PC-9 (cell line): Measurements from ENCODE around the gene ROR2. TPM values are rescaled to one million over a fixed set of nuclear protein-coding genes. Genes with fewer than 3 reads are reported as not detected.
"Not testable (repeated sequence)": the region's sequence is repeated elsewhere in the genome, so short reads cannot be mapped to it uniquely, and the experiment has no call there.

Experiments used
- BruUV-seq: library from RNA; stranded (reverse); fragments of 400-500 nt; replicated peaks from 2 replicates; lab custom pipeline; 2021; lab: Mats Ljungman, UMichigan
- CTCF ChIA-PET: fragments of 300-600 bp; sonication (Branson Sonifier 250); formaldehyde crosslinking; loops from one replicate; lab custom pipeline; 2022; ENCODE audit warnings: antibody characterized with exemption; lab: Charles Lee
- POLR2A ChIA-PET: fragments of 300-600 bp; sonication (Branson Sonifier 250); formaldehyde crosslinking; loops from one replicate; lab custom pipeline; 2022; ENCODE audit warnings: antibody characterized with exemption; ENCODE audit not compliant: unreplicated experiment; lab: Charles Lee
- DNase-seq, 2 experiments: peaks; one replicate each; pipeline versions ENCODE4 v3.0.0 to v3.0.0-alpha.2; 2015 to 2022; ENCODE audit warnings: mixed read lengths in 1 of 2
- H2AFZ ChIP-seq: fragments of 200-600 bp; sonication (generic); 2 replicates; pipeline ENCODE4 v1.8.1; 2017; ENCODE audit warnings: antibody characterized with exemption
- H3F3A ChIP-seq: fragments of 200-600 bp; sonication (generic); 2 replicates; pipeline ENCODE4 v1.8.1; 2017; ENCODE audit warnings: antibody characterized with exemption, mild to moderate bottlenecking, low read depth; ENCODE audit not compliant: insufficient read depth
- H3K27ac ChIP-seq: fragments of 200-600 bp; sonication (generic); 2 replicates; pipeline ENCODE4 v1.6.1; 2016; ENCODE audit warnings: mixed run types
- H3K27me3 ChIP-seq: fragments of 200-600 bp; sonication (generic); 2 replicates; pipeline ENCODE4 v1.6.1; 2016; ENCODE audit warnings: low read depth, mixed run types; ENCODE audit not compliant: insufficient read depth
- H3K36me3 ChIP-seq: fragments of 200-600 bp; sonication (generic); 2 replicates; pipeline ENCODE4 v1.6.1; 2016; ENCODE audit warnings: low read depth, mixed run types
- H3K4me1 ChIP-seq: fragments of 200-600 bp; sonication (generic); replicated peaks from 2 replicates; pipeline ENCODE4 v1.6.1; 2016; ENCODE audit warnings: mixed run types; ENCODE audit not compliant: insufficient read depth
- H3K4me2 ChIP-seq: fragments of 200-600 bp; sonication (generic); 2 replicates; pipeline ENCODE4 v1.6.1; 2017; ENCODE audit warnings: mixed run types
- H3K4me3 ChIP-seq: fragments of 200-600 bp; sonication (generic); 2 replicates; pipeline ENCODE4 v1.6.1; 2016; ENCODE audit warnings: mixed run types
- H3K79me2 ChIP-seq: fragments of 200-600 bp; sonication (generic); 2 replicates; pipeline ENCODE4 v1.6.1; 2017; ENCODE audit warnings: low read depth, mixed run types
- H3K9me2 ChIP-seq: fragments of 200-600 bp; sonication (generic); 2 replicates; pipeline ENCODE4 v1.8.1; 2017; ENCODE audit warnings: mild to moderate bottlenecking; ENCODE audit not compliant: insufficient read depth
- H3K9me3 ChIP-seq: fragments of 200-600 bp; sonication (generic); 2 replicates; pipeline ENCODE4 v1.8.1; 2016; ENCODE audit warnings: low read depth; ENCODE audit not compliant: insufficient read depth
- H4K20me1 ChIP-seq: fragments of 200-600 bp; sonication (generic); 2 replicates; pipeline ENCODE4 v1.8.1; 2017; ENCODE audit not compliant: insufficient read depth
- EZH2 ChIP-seq: fragments of 200-600 bp; sonication (generic); IDR thresholded peaks from 2 replicates; pipeline ENCODE4 v1.8.0; 2017; ENCODE audit warnings: antibody characterized with exemption, low read depth
- intact Hi-C: fragments of 100-400 bp; cut with micrococcal nuclease; formaldehyde crosslinking; loops from one replicate; pipeline ENCODE4 v1.10.0; 2022; ENCODE audit not compliant: unreplicated experiment
- total RNA-seq: library from RNA; stranded (reverse); gene quantifications from 2 replicates; pipeline ENCODE4 v1.2.3, GENCODE V29; 2021
- TF ChIP-seq, protein P1 (sequence below): fragments of 200-600 bp; sonication (generic); conservative IDR thresholded peaks from 2 replicates; pipeline ENCODE4 v1.6.1; 2017; ENCODE audit warnings: mixed run types, antibody characterized with exemption, mild to moderate bottlenecking, moderate library complexity

ROR2 gene
- total RNA-seq, 1 experiment from 2014 or later: not detected

- intact Hi-C loops: no loop called here
- H3K27ac ChIP-seq: no peak overlapping the region
- ChIA-PET CTCF (no interaction called here), POLR2A (no interaction called here)
- no peaks in the 10 kb centered on the region for H3K4me1 ChIP-seq
- no peaks in the 10 kb centered on the region; the same call in 1 of the 2 replicates for H4K20me1 ChIP-seq
- H3K27me3 ChIP-seq: peaks cover 75% of the 10 kb centered on the region
- TF ChIP-seq, protein P1, sequence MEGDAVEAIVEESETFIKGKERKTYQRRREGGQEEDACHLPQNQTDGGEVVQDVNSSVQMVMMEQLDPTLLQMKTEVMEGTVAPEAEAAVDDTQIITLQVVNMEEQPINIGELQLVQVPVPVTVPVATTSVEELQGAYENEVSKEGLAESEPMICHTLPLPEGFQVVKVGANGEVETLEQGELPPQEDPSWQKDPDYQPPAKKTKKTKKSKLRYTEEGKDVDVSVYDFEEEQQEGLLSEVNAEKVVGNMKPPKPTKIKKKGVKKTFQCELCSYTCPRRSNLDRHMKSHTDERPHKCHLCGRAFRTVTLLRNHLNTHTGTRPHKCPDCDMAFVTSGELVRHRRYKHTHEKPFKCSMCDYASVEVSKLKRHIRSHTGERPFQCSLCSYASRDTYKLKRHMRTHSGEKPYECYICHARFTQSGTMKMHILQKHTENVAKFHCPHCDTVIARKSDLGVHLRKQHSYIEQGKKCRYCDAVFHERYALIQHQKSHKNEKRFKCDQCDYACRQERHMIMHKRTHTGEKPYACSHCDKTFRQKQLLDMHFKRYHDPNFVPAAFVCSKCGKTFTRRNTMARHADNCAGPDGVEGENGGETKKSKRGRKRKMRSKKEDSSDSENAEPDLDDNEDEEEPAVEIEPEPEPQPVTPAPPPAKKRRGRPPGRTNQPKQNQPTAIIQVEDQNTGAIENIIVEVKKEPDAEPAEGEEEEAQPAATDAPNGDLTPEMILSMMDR: no peak
- TF ChIP-seq EZH2: no peak
- no peaks in the 10 kb centered on the region for H3K36me3 ChIP-seq
- no peaks in the 10 kb centered on the region for H3K9me3 ChIP-seq
- H3K4me2 ChIP-seq: no peak overlapping the region
- no peaks in the 10 kb centered on the region for H3K79me2 ChIP-seq
- no peaks in the 10 kb centered on the region for H3F3A ChIP-seq
- DNase-seq: no peak
- H2AFZ ChIP-seq: no peak overlapping the region
- no TSS peak for BruUV-seq
- H3K9me2 ChIP-seq: no peaks in the 10 kb centered on the region
- H3K4me3 ChIP-seq: no peak overlapping the region
Measured at GRCh38 chr9:91911657-91912056, 38.4 kb downstream of the ROR2 start.

DNA sequence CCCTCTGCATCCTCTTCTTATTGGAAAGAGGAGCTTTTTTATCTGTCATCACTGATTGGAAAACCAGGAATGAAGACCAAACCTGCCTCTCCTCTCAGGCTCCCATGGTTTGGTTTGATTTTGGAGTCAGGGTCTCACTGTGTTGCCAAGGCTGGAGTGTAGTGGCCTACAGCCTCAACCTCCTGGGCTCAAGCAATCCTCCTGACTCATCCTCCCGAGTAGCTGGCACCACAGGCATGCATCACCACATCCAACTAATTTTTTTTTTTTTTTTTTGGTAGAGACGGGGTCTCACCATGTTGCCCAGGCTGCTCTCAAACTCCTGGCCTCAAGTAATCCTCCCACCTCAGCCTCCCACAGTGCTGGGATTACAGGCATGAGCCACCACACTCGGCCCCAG, 40.8 kb downstream of the ROR2 start:
- DNase-seq, H3K4me2 ChIP-seq, H3K27ac ChIP-seq, H3F3A ChIP-seq, H3K9me3 ChIP-seq, H3K36me3 ChIP-seq, BruUV-seq, intact Hi-C loops, H3K4me3 ChIP-seq, H4K20me1 ChIP-seq, H3K79me2 ChIP-seq, H3K9me2 ChIP-seq, CTCF ChIA-PET, POLR2A ChIA-PET, H2AFZ ChIP-seq, H3K4me1 ChIP-seq: not testable (repeated sequence)
- H3K27me3 ChIP-seq: peaks cover 73% of the 10 kb centered on the region

GRCh38 chr9:91908746-91909145, 41.3 kb downstream of the ROR2 start:
- ChIA-PET CTCF (no interaction called here), POLR2A (no interaction called here)
- TF ChIP-seq, protein P1: no peak
- no peak for TF ChIP-seq EZH2
- H3K4me3 ChIP-seq: no peak overlapping the region
- no peak for DNase-seq
- no peaks in the 10 kb centered on the region for H3K79me2 ChIP-seq
- no peaks in the 10 kb centered on the region for H3K9me3 ChIP-seq
- no peaks in the 10 kb centered on the region for H3K4me1 ChIP-seq
- no peaks in the 10 kb centered on the region for H3K9me2 ChIP-seq
- H2AFZ ChIP-seq: no peak overlapping the region
- peaks cover 73% of the 10 kb centered on the region for H3K27me3 ChIP-seq
- H3K4me2 ChIP-seq: no peak overlapping the region
- H3K36me3 ChIP-seq: no peaks in the 10 kb centered on the region
- no peaks in the 10 kb centered on the region for H3F3A ChIP-seq
- no peak overlapping the region for H3K27ac ChIP-seq
- intact Hi-C loops: no loop called here
- H4K20me1 ChIP-seq: no peaks in the 10 kb centered on the region; the same call in 1 of the 2 replicates
- BruUV-seq: no TSS peak

- DNase-seq: no peak
- Histone ChIP-seq H3K27ac (no peak overlapping the region), H2AFZ (no peak overlapping the region), H3K4me1 (no peaks in the 10 kb centered on the region), H3K79me2 (no peaks in the 10 kb centered on the region), H3K4me2 (no peak overlapping the region), H3K9me2 (no peaks in the 10 kb centered on the region), H3K9me3 (no peaks in the 10 kb centered on the region), H3F3A (no peaks in the 10 kb centered on the region), H3K4me3 (no peak overlapping the region), H3K36me3 (no peaks in the 10 kb centered on the region), H3K27me3 (peaks cover 73% of the 10 kb centered on the region), H4K20me1 (no peaks in the 10 kb centered on the region)
- CTCF ChIA-PET: no interaction called here
- TF ChIP-seq EZH2: no peak
- TF ChIP-seq, protein P1: no peak
- POLR2A ChIA-PET: no interaction called here
- no TSS peak for BruUV-seq
- intact Hi-C loops: no loop called here
Measured at GRCh38 chr9:91908293-91908623, 41.8 kb downstream of the ROR2 start.
